ENCODE data around the gene MUC15.

MUC15 gene

DNA sequence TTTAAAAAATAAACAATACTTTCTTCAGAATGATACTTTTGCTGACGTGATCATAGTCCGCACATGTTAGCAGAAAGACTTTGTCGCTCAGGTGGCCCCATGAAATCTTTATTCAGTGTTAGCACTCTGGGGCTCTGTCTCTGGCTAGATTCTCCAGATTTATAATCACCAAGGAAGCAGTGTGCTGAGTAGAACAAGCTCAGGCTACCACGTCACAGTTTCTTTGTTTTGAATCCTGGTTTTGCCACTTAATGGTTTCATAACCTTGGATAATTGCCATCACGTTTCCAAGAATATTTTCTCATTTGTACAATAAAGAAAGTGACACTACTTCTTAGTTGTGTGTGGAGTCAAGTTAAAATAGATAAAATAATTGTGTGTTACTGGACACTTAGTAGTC, 3.9 kb upstream of the MUC15 start:
- DNase-seq (ENCODE audit: low read depth, low spot score) = no peak

DNA sequence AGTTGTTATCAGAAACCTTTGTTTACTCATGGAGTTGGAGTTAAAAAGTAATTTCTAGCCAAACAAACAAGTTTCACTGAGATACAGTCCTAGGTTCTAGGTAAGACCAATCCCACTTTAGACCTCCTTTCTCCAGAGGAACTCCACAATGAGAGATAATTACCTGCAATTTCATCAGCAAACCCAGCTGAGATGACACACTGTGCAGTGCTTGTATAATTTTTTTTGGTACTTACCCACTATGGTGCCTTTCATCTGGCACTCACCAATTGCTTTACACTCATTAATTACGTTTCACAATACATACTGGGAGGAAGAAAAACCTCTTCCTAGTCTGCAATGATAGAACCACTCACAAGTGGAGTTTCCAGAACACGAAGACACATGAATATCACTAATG, 1.8 kb upstream of the MUC15 start:
- no peak for DNase-seq (ENCODE audit: low read depth, low spot score)

GRCh38 chr11:26572770-26573402, 823 bp upstream of the MUC15 start:
- DNase-seq (ENCODE audit: low read depth, low spot score) = peak; percentile 1

DNA sequence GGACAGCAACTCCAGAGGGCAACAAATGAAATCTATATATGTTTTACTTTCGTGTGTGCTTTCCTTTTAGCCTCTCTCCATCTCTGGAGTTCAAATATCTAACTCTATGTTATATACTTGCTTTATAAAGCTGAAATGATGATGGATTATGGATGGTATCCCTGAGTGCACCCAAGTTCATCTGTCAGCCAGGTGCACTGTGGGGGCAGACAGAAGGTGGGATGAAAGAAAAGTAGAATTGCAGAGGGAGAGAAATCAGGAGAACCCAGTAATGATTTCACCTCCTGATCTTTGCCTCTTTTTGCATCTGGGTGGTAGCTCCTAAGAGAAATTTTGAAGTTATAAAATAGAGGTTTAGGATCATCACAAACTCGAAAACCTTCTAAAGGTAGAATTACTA, 2.4 kb downstream of the MUC15 start:
- no peak for DNase-seq (ENCODE audit: low read depth, low spot score)

DNA sequence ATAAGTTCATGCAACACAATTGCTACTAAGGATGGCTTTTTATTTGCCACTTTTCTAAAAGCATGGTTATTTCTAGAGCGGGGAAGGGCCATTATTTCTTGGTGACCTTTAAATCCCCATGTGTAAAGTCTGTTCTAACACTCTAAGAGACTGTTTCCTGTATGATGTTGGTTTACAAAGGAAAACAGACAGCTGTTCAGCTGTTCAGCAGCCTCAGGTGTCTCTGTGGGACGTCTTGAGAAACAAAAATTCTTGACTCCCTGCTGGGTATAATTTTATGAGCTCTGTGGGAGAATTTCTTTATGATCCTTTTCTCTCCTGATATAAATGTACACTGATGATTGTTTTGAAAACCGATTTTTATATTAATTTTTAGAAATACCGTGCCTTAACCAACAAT, 13.9 kb downstream of the MUC15 start:
- no peak for DNase-seq (ENCODE audit: low read depth, low spot score)

DNA sequence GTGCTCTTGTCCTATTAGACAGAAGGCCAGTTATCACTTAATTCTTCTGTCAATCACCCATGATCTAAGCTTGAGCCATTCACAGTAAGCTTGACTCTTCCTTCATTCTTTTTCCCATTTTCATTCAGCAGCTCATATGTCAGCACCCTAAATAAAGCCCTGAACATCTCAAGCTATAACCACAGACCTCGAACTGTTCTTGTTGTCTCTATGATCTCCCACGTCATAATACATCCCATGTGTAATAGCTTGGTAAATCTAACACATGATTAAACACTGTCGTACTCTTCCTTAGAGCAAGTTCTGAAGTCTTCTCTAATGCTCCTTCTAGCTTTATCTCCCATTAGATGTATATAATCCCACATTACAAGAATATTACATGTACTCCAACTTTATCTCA, 14.4 kb downstream of the MUC15 start:
- no peak for DNase-seq (ENCODE audit: low read depth, low spot score)

- no peak for DNase-seq (ENCODE audit: low read depth, low spot score)
These were observed 15.5 kb downstream of the MUC15 start for GRCh38 chr11:26556582-26556981.

DNA sequence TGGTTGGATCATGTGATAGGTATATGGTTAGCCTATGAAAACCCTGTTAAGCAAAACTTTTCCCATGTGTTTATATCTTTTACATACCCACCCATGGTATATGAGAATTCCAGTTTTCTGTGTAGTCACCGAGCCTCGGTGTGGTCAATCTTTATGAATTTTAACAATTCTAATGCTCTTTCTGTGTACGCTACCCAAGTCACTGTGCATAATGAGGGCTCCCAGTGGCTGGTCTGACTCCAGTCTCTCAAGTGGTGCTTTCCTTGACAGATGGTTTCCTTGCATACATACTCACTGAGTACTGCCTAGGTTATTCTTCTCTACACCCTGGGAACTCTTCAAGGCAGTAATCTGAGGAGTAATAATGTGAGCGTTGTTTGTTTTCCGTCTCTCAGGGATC, 17.6 kb downstream of the MUC15 start:
- no peak for DNase-seq (ENCODE audit: low read depth, low spot score)

DNA sequence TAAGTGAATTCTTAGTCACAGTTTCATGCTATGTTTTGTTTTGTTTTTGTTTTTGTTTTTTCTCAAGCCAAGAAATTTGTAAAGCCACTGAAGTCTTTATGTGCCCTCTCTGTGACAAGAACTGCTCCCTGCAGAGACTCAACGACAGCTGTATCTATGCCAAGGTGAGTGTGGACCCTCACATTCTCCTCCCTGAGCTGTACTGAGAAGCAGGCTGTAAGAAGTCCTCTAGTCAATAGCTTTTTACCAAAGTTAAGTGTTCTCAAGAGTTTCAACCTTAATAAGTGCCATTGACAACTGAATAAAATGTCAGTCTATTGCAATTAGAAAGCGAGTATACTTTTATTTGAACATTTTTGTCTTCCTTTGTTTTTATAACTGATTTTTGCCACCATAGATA, 18.9 kb downstream of the MUC15 start:
- no peak for DNase-seq (ENCODE audit: low read depth, low spot score)

GRCh38 chr11:26551186-26551801, 20.8 kb downstream of the MUC15 start:
- DNase-seq (ENCODE audit: low read depth, low spot score) = no peak

DNA sequence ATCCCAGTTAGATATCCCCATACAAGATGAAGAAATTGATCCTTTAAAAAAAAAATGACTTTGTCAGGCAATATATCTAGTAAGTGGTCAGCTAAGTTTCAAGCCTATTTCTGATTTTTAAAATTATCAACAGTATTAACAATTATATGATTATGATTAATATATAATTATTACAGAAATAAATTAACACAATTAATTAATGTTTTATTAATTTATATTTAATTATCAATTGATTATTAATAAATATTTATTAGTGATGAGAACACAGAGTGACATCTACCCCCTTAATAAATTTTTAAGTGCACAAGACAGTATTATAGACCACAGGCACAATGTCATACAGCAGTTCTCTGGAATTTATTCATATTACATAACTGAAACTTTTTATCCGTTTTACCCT, 22.0 kb downstream of the MUC15 start:
- no peak for DNase-seq (ENCODE audit: low read depth, low spot score)

- DNase-seq (ENCODE audit: low read depth, low spot score) = no peak
These were observed 22.9 kb downstream of the MUC15 start for GRCh38 chr11:26549176-26549575.

GRCh38 chr11:26541870-26542269, 30.2 kb downstream of the MUC15 start:
- no peak for DNase-seq (ENCODE audit: low read depth, low spot score)

DNA sequence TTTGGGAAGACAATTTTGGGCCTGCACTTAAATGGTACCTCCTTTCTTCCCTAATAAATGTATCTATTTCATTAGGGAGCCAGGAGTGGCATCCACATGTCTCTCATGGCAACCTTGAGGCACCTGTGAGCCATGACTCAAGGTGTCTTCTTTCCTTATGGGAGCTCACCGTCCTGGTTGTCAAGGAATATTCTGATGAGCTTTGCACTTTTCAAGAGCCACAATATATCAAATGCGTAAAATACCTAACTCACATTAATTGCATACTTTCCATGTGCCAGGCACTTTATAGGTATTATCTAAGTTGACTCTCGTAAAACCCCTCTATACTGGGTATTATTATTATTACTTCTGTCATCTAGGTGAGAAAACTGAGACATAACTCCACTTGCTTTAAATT, 32.5 kb downstream of the MUC15 start:
- no peak for DNase-seq (ENCODE audit: low read depth, low spot score)

DNA sequence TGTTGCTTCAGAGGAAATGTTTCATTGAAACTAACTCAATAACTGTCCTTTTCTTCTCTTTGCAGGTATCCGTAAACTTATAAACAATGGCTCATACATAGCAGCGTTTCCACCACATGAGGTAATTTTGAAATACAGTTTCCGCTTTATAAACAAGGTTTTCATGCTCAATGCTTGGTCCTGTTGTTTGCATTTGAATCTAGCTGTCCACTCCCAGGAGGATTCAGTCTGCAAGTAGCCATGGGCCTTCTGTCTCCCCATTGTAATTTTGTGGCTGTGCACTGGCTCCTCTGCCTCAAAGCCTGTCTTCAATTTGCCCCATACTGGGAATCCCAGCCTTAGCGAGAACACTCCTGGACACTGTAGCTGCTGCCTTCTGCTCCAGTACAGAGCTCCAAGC, 34.7 kb downstream of the MUC15 start:
- DNase-seq (ENCODE audit: low read depth, low spot score) = no peak

- no peak for DNase-seq (ENCODE audit: low read depth, low spot score)
These were observed 44.4 kb downstream of the MUC15 start for GRCh38 chr11:26527685-26528084.

GRCh38 chr11:26522912-26523610, 49.0 kb downstream of the MUC15 start:
- DNase-seq (ENCODE audit: low read depth, low spot score) = peak; percentile 1

DNA sequence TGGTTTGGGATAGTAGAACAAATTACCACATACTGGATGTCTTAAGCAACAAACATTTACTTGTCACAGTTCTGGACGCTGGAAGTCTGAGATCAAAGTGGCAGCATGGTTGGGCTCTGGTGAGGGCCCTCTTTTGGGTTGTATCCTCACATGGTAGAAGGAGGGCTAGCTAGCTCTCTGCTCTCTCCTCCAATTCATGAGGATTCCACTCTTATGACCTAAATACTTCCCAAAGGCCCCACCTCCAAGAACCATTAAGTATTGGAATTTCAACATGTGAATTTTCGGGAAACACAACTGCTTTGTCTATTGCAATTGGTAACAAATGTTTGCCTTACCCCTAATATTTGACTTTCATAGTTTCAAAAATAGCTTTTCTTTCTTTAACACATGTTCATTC, 52.6 kb downstream of the MUC15 start:
- DNase-seq (ENCODE audit: low read depth, low spot score) = no peak

- no peak for DNase-seq (ENCODE audit: low read depth, low spot score)
These were observed 59.9 kb downstream of the MUC15 start for GRCh38 chr11:26512196-26512595.

DNA sequence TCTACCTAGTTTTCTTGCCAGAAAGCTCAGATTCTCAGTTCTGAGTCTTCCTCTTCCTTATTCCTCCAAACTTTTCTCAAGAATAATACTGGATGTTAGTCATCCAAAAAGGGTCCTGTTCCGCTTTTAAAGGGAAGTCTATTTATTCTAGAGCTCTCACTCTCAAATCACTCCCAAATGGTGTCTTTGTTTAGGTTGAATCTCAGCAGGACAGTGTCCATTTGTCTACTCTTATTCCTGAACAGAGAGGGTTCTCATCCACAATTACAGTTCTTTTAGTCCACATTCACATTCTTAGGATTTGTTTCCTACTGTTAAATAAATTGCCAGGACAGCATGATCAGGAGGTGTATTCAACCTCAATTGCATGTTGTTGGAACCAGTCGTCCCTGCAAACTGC, 61.3 kb downstream of the MUC15 start:
- no peak for DNase-seq (ENCODE audit: low read depth, low spot score)

DNA sequence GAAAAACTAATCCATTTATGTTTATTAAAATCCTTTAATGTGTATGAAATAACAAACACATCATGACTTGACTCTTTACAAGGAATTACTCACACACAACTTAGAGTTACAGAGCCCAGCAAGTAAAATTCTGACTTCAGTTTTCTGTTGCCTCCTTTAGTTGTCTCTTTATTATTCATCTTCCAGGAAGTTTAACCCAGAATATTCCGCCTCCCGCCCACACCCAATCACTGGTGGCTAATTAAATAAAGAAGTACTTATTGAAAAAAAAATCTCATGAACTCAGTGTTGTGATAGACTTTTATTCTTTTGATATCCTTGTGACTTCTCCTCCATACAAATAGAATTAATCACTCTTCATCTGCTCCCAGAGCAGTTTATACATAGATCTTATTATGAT, 61.9 kb downstream of the MUC15 start:
- DNase-seq (ENCODE audit: low read depth, low spot score) = no peak

Measured in astrocyte of the hippocampus (primary cell).